Adipocyte (in vitro differentiated cells): ENCODE measurements around the gene MESP2.
"Not testable (repeated sequence)": the region's sequence is repeated elsewhere in the genome, so short reads cannot be mapped to it uniquely, and the experiment has no call there.

Experiments
- DNase-seq: peaks from one replicate; pipeline ENCODE4 v3.0.0-alpha.2; 2015; ENCODE audit warnings: low read depth
- H3K27me3 ChIP-seq: replicated peaks from 2 replicates; pipeline ENCODE4 v1.7.0; 2013; ENCODE audit warnings: mild to moderate bottlenecking, low read length, moderate library complexity; ENCODE audit not compliant: control insufficient read depth, insufficient read depth
- H3K36me3 ChIP-seq: 2 replicates; pipeline ENCODE4 v1.7.0; 2013; ENCODE audit warnings: low read length, mild to moderate bottlenecking, moderate library complexity; ENCODE audit not compliant: control insufficient read depth, insufficient read depth, severe bottlenecking
- H3K4me1 ChIP-seq: 2 replicates; pipeline ENCODE4 v1.7.0; 2013; ENCODE audit warnings: mild to moderate bottlenecking, low read length, moderate library complexity; ENCODE audit not compliant: control insufficient read depth, insufficient read depth
- H3K4me3 ChIP-seq: 2 replicates; pipeline ENCODE4 v1.7.0; 2013; ENCODE audit warnings: mild to moderate bottlenecking, low read length, moderate library complexity
- H3K9ac ChIP-seq: 2 replicates; pipeline ENCODE4 v1.7.0; 2013; ENCODE audit warnings: mild to moderate bottlenecking, low read length, moderate library complexity
- H3K9me3 ChIP-seq: 2 replicates; pipeline ENCODE4 v1.7.0; 2013; ENCODE audit warnings: mild to moderate bottlenecking, low read length, moderate library complexity; ENCODE audit not compliant: control insufficient read depth

Gene MESP2

GRCh38 chr15:89783111-89783860 lies 7.2 kb downstream of the MESP2 start:
- Histone ChIP-seq H3K4me3 (no peak overlapping the region), H3K9me3 (peaks cover 6% of the 10 kb centered on the region), H3K4me1 (peaks cover 40% of the 10 kb centered on the region), H3K27me3 (no peaks in the 10 kb centered on the region), H3K36me3 (peaks cover 40% of the 10 kb centered on the region), H3K9ac (peak overlapping the region; percentile 3)
- DNase-seq: no peak

- Histone ChIP-seq H3K36me3 (peaks cover 48% of the 10 kb centered on the region), H3K27me3 (no peaks in the 10 kb centered on the region), H3K9me3 (peaks cover 7% of the 10 kb centered on the region), H3K4me3 (no peak overlapping the region), H3K4me1 (peaks cover 40% of the 10 kb centered on the region), H3K9ac (peak overlapping the region; percentile 3)
- DNase-seq: no peak
These were observed 7.9 kb downstream of the MESP2 start for GRCh38 chr15:89783861-89784685.

- DNase-seq: no peak
- no peak overlapping the region for H3K4me3 ChIP-seq
- peaks cover 40% of the 10 kb centered on the region for H3K4me1 ChIP-seq
- no peak overlapping the region for H3K9ac ChIP-seq
- H3K9me3 ChIP-seq: peaks cover 7% of the 10 kb centered on the region
- no peaks in the 10 kb centered on the region for H3K27me3 ChIP-seq
- H3K36me3 ChIP-seq: peaks cover 51% of the 10 kb centered on the region
These were observed 8.5 kb downstream of the MESP2 start for GRCh38 chr15:89784686-89784960.

GRCh38 chr15:89785064-89785773 lies 9.1 kb downstream of the MESP2 start:
- peaks cover 7% of the 10 kb centered on the region for H3K9me3 ChIP-seq
- no peak for DNase-seq
- H3K4me1 ChIP-seq: peaks cover 40% of the 10 kb centered on the region
- H3K27me3 ChIP-seq: no peaks in the 10 kb centered on the region
- peaks cover 55% of the 10 kb centered on the region for H3K36me3 ChIP-seq
- no peak overlapping the region for H3K4me3 ChIP-seq
- H3K9ac ChIP-seq: peak overlapping the region; percentile 37

- H3K27me3 ChIP-seq: no peaks in the 10 kb centered on the region
- H3K4me1 ChIP-seq: peaks cover 40% of the 10 kb centered on the region
- peak overlapping the region; percentile 37 for H3K9ac ChIP-seq
- H3K36me3 ChIP-seq: peaks cover 60% of the 10 kb centered on the region
- H3K9me3 ChIP-seq: peaks cover 7% of the 10 kb centered on the region
- H3K4me3 ChIP-seq: no peak overlapping the region
- DNase-seq: peak; percentile 38
These were observed 9.6 kb downstream of the MESP2 start for GRCh38 chr15:89785774-89786140.

- H3K4me3 ChIP-seq: no peak overlapping the region
- peaks cover 82% of the 10 kb centered on the region for H3K36me3 ChIP-seq
- H3K9ac ChIP-seq: no peak overlapping the region
- no peak for DNase-seq
- no peaks in the 10 kb centered on the region for H3K27me3 ChIP-seq
- peaks cover 27% of the 10 kb centered on the region for H3K4me1 ChIP-seq
- H3K9me3 ChIP-seq: peaks cover 7% of the 10 kb centered on the region
These were observed 11.8 kb downstream of the MESP2 start for GRCh38 chr15:89787944-89788343.

- not testable (repeated sequence) for H3K9me3 ChIP-seq, H3K27me3 ChIP-seq, DNase-seq, H3K9ac ChIP-seq, H3K4me3 ChIP-seq
- Histone ChIP-seq H3K36me3 (peaks cover 87% of the 10 kb centered on the region), H3K4me1 (peaks cover 20% of the 10 kb centered on the region)
These were observed 12.5 kb downstream of the MESP2 start for GRCh38 chr15:89788585-89788984.

- peaks cover 88% of the 10 kb centered on the region for H3K36me3 ChIP-seq
- no peak overlapping the region for H3K4me3 ChIP-seq
- no peaks in the 10 kb centered on the region for H3K27me3 ChIP-seq
- peaks cover 7% of the 10 kb centered on the region for H3K9me3 ChIP-seq
- H3K4me1 ChIP-seq: peaks cover 18% of the 10 kb centered on the region
- no peak for DNase-seq
- no peak overlapping the region for H3K9ac ChIP-seq
These were observed 14.1 kb downstream of the MESP2 start for GRCh38 chr15:89790206-89790605.

GRCh38 chr15:89790661-89791060 lies 14.5 kb downstream of the MESP2 start:
- DNase-seq: no peak
- H3K4me1 ChIP-seq: peaks cover 18% of the 10 kb centered on the region
- no peaks in the 10 kb centered on the region for H3K27me3 ChIP-seq

GRCh38 chr15:89792106-89792805 lies 16.1 kb downstream of the MESP2 start:
- H3K4me1 ChIP-seq: peaks cover 17% of the 10 kb centered on the region
- DNase-seq: no peak

More at GRCh38 chr15:89790661-89791060, 14.5 kb downstream of the MESP2 start:
- H3K4me3 ChIP-seq: no peak overlapping the region
- peaks cover 7% of the 10 kb centered on the region for H3K9me3 ChIP-seq
- no peak overlapping the region for H3K9ac ChIP-seq
- H3K36me3 ChIP-seq: peaks cover 88% of the 10 kb centered on the region

More at GRCh38 chr15:89792106-89792805, 16.1 kb downstream of the MESP2 start:
- no peak overlapping the region for H3K4me3 ChIP-seq
- peaks cover 89% of the 10 kb centered on the region for H3K36me3 ChIP-seq
- peaks cover 7% of the 10 kb centered on the region for H3K9me3 ChIP-seq
- no peak overlapping the region for H3K9ac ChIP-seq
- no peaks in the 10 kb centered on the region for H3K27me3 ChIP-seq
